Cardiac atrium fibroblast (primary cell): Measurements from ENCODE around the gene ZFYVE16. TPM values are rescaled to one million over a fixed set of nuclear protein-coding genes. Genes with fewer than 3 reads are reported as not detected.

Experiments used
- total RNA-seq: library from RNA; depleted of rRNA; stranded (reverse); fragments of >200 nt; gene quantifications from 2 replicates; pipeline ENCODE4 v1.2.3, GENCODE V29; 2015

Gene ZFYVE16
- total RNA-seq = 11.9 and 17.8 TPM in 2 replicates

DNA sequence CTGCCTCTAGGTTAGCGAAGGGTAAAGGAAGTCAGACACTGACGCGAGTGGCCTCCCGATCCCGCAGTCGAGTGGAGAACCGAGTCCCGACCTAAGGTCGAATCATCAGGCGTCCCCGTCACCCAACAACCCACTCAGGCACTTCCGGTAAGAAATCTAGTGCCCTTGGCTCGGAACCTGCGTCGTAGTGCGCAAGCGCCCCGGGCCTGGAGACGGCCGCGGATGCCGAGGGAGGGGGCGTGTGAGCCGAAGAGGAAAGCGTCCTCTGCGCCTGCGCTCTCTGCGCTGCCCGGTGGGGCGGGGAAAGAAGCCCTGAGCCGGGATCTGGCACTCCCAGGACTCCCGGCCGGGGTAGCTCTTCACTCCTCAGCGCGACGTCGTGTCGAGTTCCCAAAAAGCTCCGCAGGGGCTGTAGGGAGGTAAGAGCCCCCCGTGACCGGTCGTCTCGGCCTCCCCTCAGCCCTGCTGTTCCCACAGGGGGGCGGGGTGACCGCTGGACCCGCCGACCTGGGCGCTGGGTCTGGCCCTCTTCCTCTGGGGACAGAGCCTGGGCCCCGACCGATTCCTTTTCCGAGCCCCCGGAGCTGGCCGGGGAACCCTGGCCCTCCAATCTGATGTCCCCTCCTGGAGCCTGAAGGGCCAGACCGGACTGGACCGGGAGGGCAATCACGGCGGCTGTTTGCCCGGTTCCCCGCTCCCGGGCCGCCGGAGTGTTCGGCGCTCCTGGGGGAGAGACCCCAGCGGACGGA lies at the start of gene ZFYVE16:
Gene ZFYVE16, plus strand, starts transcription at position 330 of the 749 bp plus-strand sequence. CDS start 26,084 bp downstream, outside the sequence.

DNA sequence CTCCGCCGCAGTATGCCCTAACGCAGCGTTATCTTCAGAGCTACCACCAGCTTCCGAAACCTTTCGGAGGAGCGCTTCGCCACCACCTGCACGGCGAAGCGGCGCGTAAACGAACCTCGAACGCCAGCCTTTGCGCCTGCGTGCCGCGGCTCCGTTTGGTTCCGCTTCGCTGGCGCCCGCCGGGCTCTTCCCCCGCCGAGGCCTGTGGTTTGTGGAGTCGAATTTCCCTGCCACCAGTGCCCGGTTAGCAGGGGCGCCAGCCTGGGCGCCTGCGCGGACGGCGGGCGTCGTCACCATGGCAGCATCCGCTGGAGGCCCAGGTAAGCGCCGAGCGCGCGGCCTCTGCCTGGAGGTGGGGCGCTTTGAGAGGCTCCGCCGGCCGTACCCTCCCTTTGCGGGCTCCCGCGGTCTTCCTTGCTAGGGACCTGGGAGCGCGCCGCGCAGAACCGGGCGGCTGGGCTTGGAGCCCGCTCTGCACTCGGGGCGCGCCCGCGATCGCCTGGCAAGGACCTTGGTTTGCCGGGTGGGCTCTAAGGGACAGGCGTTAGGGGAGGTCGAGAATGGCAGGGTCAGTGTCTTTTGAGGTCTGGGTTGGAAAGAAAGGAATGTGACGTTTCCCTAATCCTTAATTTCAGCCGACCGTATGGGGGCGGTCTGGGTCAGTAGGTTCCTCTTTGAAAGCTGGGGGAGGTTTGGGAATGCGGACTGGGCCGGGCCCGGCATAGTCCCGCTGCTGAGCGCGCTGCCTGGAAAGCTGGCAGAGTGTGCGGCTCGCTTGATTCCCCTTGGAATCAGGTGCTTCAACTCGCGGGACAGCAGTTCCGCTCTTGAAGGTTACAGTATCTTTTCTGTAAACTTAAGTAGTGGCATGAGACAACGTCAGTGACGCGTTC lies 80.2 kb downstream of the ZFYVE16 start, which contains the start of gene FAM151B:
Gene FAM151B, plus strand, starts transcription at position 272 of the 893 bp plus-strand sequence. Its CDS starts 24 bp downstream, at position 296.

Other genes with a start within 250 kb of the ZFYVE16 start
- 4.9 and 7.8 TPM in 2 replicates for gene SERINC5, start 152.0 kb upstream of the ZFYVE16 start, total RNA-seq
- not detected in 2 replicates for gene SPZ1, start 88.1 kb upstream of the ZFYVE16 start, total RNA-seq
- 5.4 and 5.7 TPM in 2 replicates for gene FAM151B, start 80.0 kb downstream of the ZFYVE16 start, total RNA-seq
- not detected in 2 replicates for gene ANKRD34B, start 162.2 kb downstream of the ZFYVE16 start, total RNA-seq
- gene MSH3, start 246.6 kb downstream of the ZFYVE16 start, total RNA-seq = 9.6 and 13.6 TPM in 2 replicates
- 18.2 and 18.6 TPM in 2 replicates for gene DHFR, start 246.9 kb downstream of the ZFYVE16 start, total RNA-seq